ENCODE results near the gene GSC2.

GSC2 gene

GRCh38 chr22:19152942-19153883 lies 3.1 kb upstream of the GSC2 start:
- no peak for DNase-seq

- DNase-seq, result no peak
Measured at GRCh38 chr22:19151329-19152191, 1.5 kb upstream of the GSC2 start.

- DNase-seq, result no peak
Measured at GRCh38 chr22:19150482-19151328, 613 bp upstream of the GSC2 start.

- peak; percentile 47 for DNase-seq
Measured at GRCh38 chr22:19149047-19149883, 827 bp downstream of the GSC2 start.

- no peak for DNase-seq
Measured at GRCh38 chr22:19148417-19149046, 1.6 kb downstream of the GSC2 start.

GRCh38 chr22:19147195-19147780 lies 2.8 kb downstream of the GSC2 start:
- no peak for DNase-seq

- DNase-seq, result no peak
Measured at GRCh38 chr22:19146215-19146968, 3.7 kb downstream of the GSC2 start.

GRCh38 chr22:19143967-19144400 lies 6.1 kb downstream of the GSC2 start:
- peak; percentile 15 for DNase-seq

- DNase-seq, result no peak
Measured at GRCh38 chr22:19143212-19143611, 6.9 kb downstream of the GSC2 start.

GRCh38 chr22:19142394-19142793 lies 7.7 kb downstream of the GSC2 start:
- DNase-seq, result no peak

GRCh38 chr22:19139974-19140373 lies 10.1 kb downstream of the GSC2 start:
- no peak for DNase-seq

- DNase-seq, result no peak
Measured at GRCh38 chr22:19139001-19139356, 11.1 kb downstream of the GSC2 start.

GRCh38 chr22:19138217-19139000 lies 11.7 kb downstream of the GSC2 start:
- DNase-seq, result no peak

- DNase-seq, result no peak
Measured at GRCh38 chr22:19137384-19138216, 12.5 kb downstream of the GSC2 start.

GRCh38 chr22:19136915-19137314 lies 13.2 kb downstream of the GSC2 start:
- DNase-seq, result no peak

- no peak for DNase-seq
Measured at GRCh38 chr22:19134874-19135273, 15.2 kb downstream of the GSC2 start.

- DNase-seq, result no peak
Measured at GRCh38 chr22:19134176-19134831, 15.8 kb downstream of the GSC2 start.

- no peak for DNase-seq
Measured at GRCh38 chr22:19133561-19133960, 16.5 kb downstream of the GSC2 start.

Data from CD4-positive, alpha-beta T cell treated with Interleukin-17A for 4 hours (primary cell).